Aorta (tissue), 5 donors: Measurements from ENCODE around the gene NPR2. TPM values are rescaled to one million over a fixed set of nuclear protein-coding genes. Genes with fewer than 3 reads are reported as not detected.
A peak's percentile ranks its signal among the peaks of the same experiment; 100 is the strongest.

ENCODE experiments used
- ATAC-seq: fragments of 200-7000 bp; cut with Tn5 transposase; one replicate; pipeline ENCODE4 v1.9.1; 2022; ENCODE audit warnings: moderate library complexity; ENCODE audit not compliant: low FRiP score
- DNase-seq, 2 donors: peaks; one replicate each; pipeline ENCODE4 v3.0.0-alpha.2; 2020
- H3K27ac ChIP-seq, 2 donors: one replicate each; pipeline ENCODE4 v1.5.1; 2013; ENCODE audit warnings: low read length in 2 of 2, mild to moderate bottlenecking in 2 of 2, moderate library complexity in 2 of 2, control low read depth in 1 of 2, inconsistent platforms in 1 of 2, low read depth in 1 of 2
- H3K27me3 ChIP-seq, 2 donors: one replicate each; pipeline ENCODE4 v1.6.1; 2013; ENCODE audit warnings: control low read depth in 1 of 2, low read length in 1 of 2, mild to moderate bottlenecking in 1 of 2, moderate library complexity in 1 of 2; ENCODE audit not compliant: insufficient read depth in 2 of 2, control insufficient read depth in 1 of 2
- H3K36me3 ChIP-seq, 2 donors: one replicate each; pipeline ENCODE4 v1.6.1; 2013; ENCODE audit warnings: control low read depth in 1 of 2, low read length in 1 of 2, mild to moderate bottlenecking in 1 of 2; ENCODE audit not compliant: insufficient read depth in 2 of 2, control insufficient read depth in 1 of 2
- H3K4me1 ChIP-seq, 2 donors: one replicate each; pipeline ENCODE4 v1.6.1; 2013; ENCODE audit warnings: low read length in 2 of 2, control low read depth in 1 of 2, mild to moderate bottlenecking in 1 of 2, moderate library complexity in 1 of 2; ENCODE audit not compliant: insufficient read depth in 2 of 2, control insufficient read depth in 1 of 2
- H3K4me3 ChIP-seq, 2 donors: one replicate each; pipeline ENCODE4 v1.5.1; 2013; ENCODE audit warnings: low read length in 2 of 2, control low read depth in 1 of 2, mild to moderate bottlenecking in 1 of 2
- H3K9me3 ChIP-seq: one replicate; pipeline ENCODE4 v1.6.1; 2013; ENCODE audit warnings: mild to moderate bottlenecking, low read length; ENCODE audit not compliant: control insufficient read depth
- WGBS, 2 donors: extraction: QIAGEN DNeasy Blood & Tissue Kit; methylation state at CpG; one replicate each; pipeline ENCODE4 v1.1.7; 2013; 5-methylcytosine and 5-hydroxymethylcytosine counted together
- intact Hi-C, 2 donors: fragments of 100-400 bp; cut with DNase I; formaldehyde crosslinking; loops; one replicate each; pipeline versions ENCODE4 v1.14.2 to v1.15.0; 2022
- polyA plus RNA-seq, 2 donors: library from polyadenylated mRNA; stranded (reverse); fragments of 200-250 nt; gene quantifications; one replicate each; pipeline ENCODE4 v1.2.3, GENCODE V29; 2013
- total RNA-seq, 2 donors: library from RNA; stranded (reverse); fragmentation: NEBNext Ultra II Directional; extraction: Animal tissue kit (Norgen Biotek cat#: 25700); gene quantifications; one replicate each; pipeline ENCODE4 v1.2.1, GENCODE V29; 2021
- donor health status: healthy with polysubstance abuse.
- donor health status: Bipolar disorder and iron deficiency.
- donor health status: DM: no; HTN: no; CAD: no.
- donor health status: DM: no; HTN: no; CAD: no.
- donor health status: DM: yes; HTN: yes; CAD: no.

NPR2 gene
- total and polyA plus RNA-seq, 4 donors, result 13.3 to 85.0 (median 42.7) TPM

GRCh38 chr9:35771534-35771933, 19.9 kb upstream of the NPR2 start:
- Histone ChIP-seq H3K27me3 (no peaks in the 10 kb centered on the region), H3K27ac (no peak overlapping the region), H3K36me3 (no peaks in the 10 kb centered on the region), H3K4me3 (no peak overlapping the region), H3K9me3 (no peaks in the 10 kb centered on the region), H3K4me1 (peaks cover 0 to 1% of the 10 kb centered on the region in 2 donors)
- WGBS, 2 donors, result 4 to 8% methylated on average over 1 of the region's 1 CpG
- intact Hi-C loops, result no loop called here
- no peak for DNase-seq
- peak; percentile 44 for ATAC-seq

GRCh38 chr9:35771943-35772342, 19.4 kb upstream of the NPR2 start:
- Histone ChIP-seq H3K9me3 (no peaks in the 10 kb centered on the region), H3K27ac (no peak overlapping the region), H3K4me3 (no peak overlapping the region), H3K4me1 (peaks cover 0 to 1% of the 10 kb centered on the region in 2 donors), H3K36me3 (no peaks in the 10 kb centered on the region), H3K27me3 (no peaks in the 10 kb centered on the region)
- intact Hi-C loops, result no loop called here
- 85 to 87% methylated on average over 3 of the region's 3 CpGs for WGBS, 2 donors
- no peak for DNase-seq
- ATAC-seq, result no peak

GRCh38 chr9:35774907-35775635, 16.3 kb upstream of the NPR2 start:
- Histone ChIP-seq H3K27ac (no peak overlapping the region), H3K4me1 (peaks cover 0 to 1% of the 10 kb centered on the region in 2 donors), H3K36me3 (no peaks in the 10 kb centered on the region), H3K9me3 (no peaks in the 10 kb centered on the region), H3K27me3 (no peaks in the 10 kb centered on the region), H3K4me3 (no peak overlapping the region)
- ATAC-seq, result peak; percentile 44
- 74 to 75% methylated on average over 7 of the region's 7 CpGs for WGBS, 2 donors
- intact Hi-C loops, result no loop called here
- DNase-seq, result peak in 1 of 2 donors; percentile 54

GRCh38 chr9:35776018-35776417, 15.4 kb upstream of the NPR2 start:
- Histone ChIP-seq H3K27ac (no peak overlapping the region), H3K4me3 (no peak overlapping the region), H3K36me3 (no peaks in the 10 kb centered on the region), H3K9me3 (no peaks in the 10 kb centered on the region), H3K4me1 (no peaks in the 10 kb centered on the region), H3K27me3 (no peaks in the 10 kb centered on the region)
- ATAC-seq, result no peak
- WGBS, 2 donors, result 81 to 85% methylated on average over 4 of the region's 4 CpGs
- no peak for DNase-seq
- intact Hi-C loops, result no loop called here

GRCh38 chr9:35778496-35778895, 12.9 kb upstream of the NPR2 start:
- DNase-seq (no peak), ATAC-seq (no peak)
- H3K36me3 ChIP-seq, result no peaks in the 10 kb centered on the region
- H3K9me3 ChIP-seq, result no peaks in the 10 kb centered on the region
- H3K4me3 ChIP-seq, result no peak overlapping the region
- H3K27me3 ChIP-seq, result no peaks in the 10 kb centered on the region
- H3K27ac ChIP-seq, result no peak overlapping the region
- H3K4me1 ChIP-seq, result no peaks in the 10 kb centered on the region
- 87 to 94% methylated on average over 3 of the region's 3 CpGs for WGBS, 2 donors
- intact Hi-C loops, result no loop called here

GRCh38 chr9:35781066-35781465, 10.3 kb upstream of the NPR2 start:
- intact Hi-C loops, result no loop called here
- no peak overlapping the region for H3K27ac ChIP-seq
- no peak overlapping the region for H3K4me3 ChIP-seq
- ATAC-seq (no peak), DNase-seq (no peak)
- no peaks in the 10 kb centered on the region for H3K27me3 ChIP-seq
- H3K4me1 ChIP-seq, result no peaks in the 10 kb centered on the region
- H3K9me3 ChIP-seq, result no peaks in the 10 kb centered on the region
- H3K36me3 ChIP-seq, result no peaks in the 10 kb centered on the region
- WGBS, 2 donors, result 84% methylated on average over 2 of the region's 2 CpGs; no CpG with 5 or more reads in 1 of the 2 donors

- ATAC-seq (no peak), DNase-seq (no peak)
- Histone ChIP-seq H3K4me3 (no peak overlapping the region), H3K9me3 (no peaks in the 10 kb centered on the region), H3K4me1 (no peaks in the 10 kb centered on the region), H3K27me3 (no peaks in the 10 kb centered on the region), H3K36me3 (no peaks in the 10 kb centered on the region), H3K27ac (no peak overlapping the region)
- intact Hi-C loops, result no loop called here
These were observed 8.0 kb upstream of the NPR2 start for GRCh38 chr9:35783418-35783817.

- intact Hi-C loops, result no loop called here
These were observed 1.9 kb upstream of the NPR2 start for GRCh38 chr9:35789541-35789940.

GRCh38 chr9:35790025-35790384, 1.4 kb upstream of the NPR2 start:
- intact Hi-C loops, result loop anchor here (1.0 to 10.0 kb wide), 4 partner anchors 37 to 235 kb away; partner anchors contain the start of genes FAM221B (in 1 of the 2) and TMEM8B (in 1 of the 2)
- 26 to 28% methylated on average over 4 of the region's 4 CpGs for WGBS, 2 donors
- Histone ChIP-seq H3K27ac (no peak overlapping the region), H3K36me3 (no peaks in the 10 kb centered on the region), H3K27me3 (no peaks in the 10 kb centered on the region), H3K4me1 (no peaks in the 10 kb centered on the region), H3K9me3 (no peaks in the 10 kb centered on the region), H3K4me3 (no peak overlapping the region)
- DNase-seq, result no peak
- ATAC-seq, result no peak

More at GRCh38 chr9:35789541-35789940, 1.9 kb upstream of the NPR2 start:
- Histone ChIP-seq H3K36me3 (no peaks in the 10 kb centered on the region), H3K27me3 (no peaks in the 10 kb centered on the region), H3K27ac (no peak overlapping the region), H3K9me3 (no peaks in the 10 kb centered on the region), H3K4me3 (no peak overlapping the region), H3K4me1 (no peaks in the 10 kb centered on the region)
- DNase-seq, result no peak
- no peak for ATAC-seq
- 93 to 95% methylated on average over 2 of the region's 2 CpGs for WGBS, 2 donors
